Adrenal gland (tissue), 19 donors: ENCODE data around the gene RBM7. TPM values are rescaled to one million over a fixed set of nuclear protein-coding genes. Genes with fewer than 3 reads are reported as not detected.

Experiments used
- DNase-seq, 7 donors: peaks; one replicate each; pipeline ENCODE4 v3.0.0-alpha.2; 2019 to 2020
- H3K27ac ChIP-seq, 5 donors: fragments of 200-600 bp; sonication (generic) in 4 of 5; 1 replicate in 3 of 5; 2 replicates in 2 of 5; pipeline versions ENCODE4 v1.5.1 to v1.8.0; 2016 to 2020; ENCODE audit warnings: mild to moderate bottlenecking in 1 of 5
- H3K27me3 ChIP-seq: fragments of 200-600 bp; 2 replicates; pipeline ENCODE4 v1.8.0; 2021
- H3K36me3 ChIP-seq, 2 donors: fragments of 200-600 bp; replicated peaks in 1 of 2; 1 replicate in 1 of 2; 2 replicates in 1 of 2; pipeline versions ENCODE4 v1.5.1 to v1.8.0; 2018 to 2022
- H3K4me1 ChIP-seq, 2 donors: fragments of 200-600 bp; replicated peaks in 1 of 2; 1 replicate in 1 of 2; 2 replicates in 1 of 2; pipeline versions ENCODE4 v1.5.1 to v1.8.0; 2018 to 2021
- H3K4me3 ChIP-seq, 4 donors: fragments of 200-600 bp; sonication (generic) in 3 of 4; one replicate each; pipeline ENCODE4 v1.5.1; 2016 to 2018
- H3K9me3 ChIP-seq, 3 donors: fragments of 200-600 bp; sonication (generic) in 1 of 3; replicated peaks in 1 of 3; 1 replicate in 2 of 3; 2 replicates in 1 of 3; pipeline versions ENCODE4 v1.5.1 to v1.8.0; 2016 to 2021
- CTCF ChIP-seq, 6 experiments: fragments of 450-650 bp in 4 of 6; fragments of 200-600 bp in 2 of 6; sonication (generic) in 1 of 6; IDR thresholded peaks; 1 replicate in 5 of 6; 2 replicates in 1 of 6; pipeline versions ENCODE4 v1.5.1 to v1.8.0; 2016 to 2021; ENCODE audit warnings: antibody characterized with exemption in 6 of 6, mild to moderate bottlenecking in 2 of 6, moderate library complexity in 1 of 6
- POLR2A ChIP-seq, 2 donors: fragments of 450-650 bp; IDR thresholded peaks; one replicate each; pipeline ENCODE4 v1.6.1; 2017; ENCODE audit warnings: antibody characterized with exemption in 2 of 2, mild to moderate bottlenecking in 2 of 2, moderate library complexity in 1 of 2
- WGBS, 4 donors: extraction: QIAGEN DNeasy Blood & Tissue Kit in 2 of 4; methylation state at CpG; one replicate each; pipeline versions ENCODE4 v1.1.5 to v1.1.7; 2013 to 2017; 5-methylcytosine and 5-hydroxymethylcytosine counted together
- intact Hi-C, 2 donors: fragments of 100-400 bp; cut with DNase I; formaldehyde crosslinking; loops; one replicate each; pipeline versions ENCODE4 v1.14.1 to v1.15.0; 2022 to 2023
- long read RNA-seq, 10 donors: library from polyadenylated mRNA in 3 of 10; unstranded in 2 of 10; stranded (forward) in 1 of 10; transcript quantifications; one replicate each; pipeline ENCODE4 v2.0.0 and lab custom pipeline, GENCODE V29; 2021 to 2026
- polyA plus RNA-seq, 3 donors: library from polyadenylated mRNA; stranded (reverse); fragments of 200-250 nt in 2 of 3; fragments of 350-450 nt in 1 of 3; fragmentation: Illumina TruSeq in 1 of 3; extraction: RNeasy Lipid Tissue Mini Kit (QIAGEN cat#74804) in 1 of 3; gene quantifications; one replicate each; pipeline ENCODE4 v1.2.3, GENCODE V29; 2013 to 2014
- total RNA-seq, 9 donors: library from RNA; depleted of rRNA in 4 of 9; stranded (reverse); fragments of >200 nt in 4 of 9; fragments of 120-200 nt in 1 of 9; fragmentation: NEBNext Ultra II Directional in 1 of 9; extraction: Animal tissue kit (Norgen Biotek cat#: 25700) in 1 of 9; gene quantifications; one replicate each; pipeline versions ENCODE4 v1.1.0 to v1.2.4, GENCODE V29; 2013 to 2023
- donor health status: healthy with polysubstance abuse.
- donor health status: Bipolar disorder and iron deficiency.
- donor health status: DM: yes; HTN: yes; CAD: no.
- donor health status: DM: no; HTN: no; CAD: no.
- donor health status: DM: no; HTN: no; CAD: no.
- donor health status: DM: yes; HTN: yes; CAD: no.

Gene RBM7, protein sequence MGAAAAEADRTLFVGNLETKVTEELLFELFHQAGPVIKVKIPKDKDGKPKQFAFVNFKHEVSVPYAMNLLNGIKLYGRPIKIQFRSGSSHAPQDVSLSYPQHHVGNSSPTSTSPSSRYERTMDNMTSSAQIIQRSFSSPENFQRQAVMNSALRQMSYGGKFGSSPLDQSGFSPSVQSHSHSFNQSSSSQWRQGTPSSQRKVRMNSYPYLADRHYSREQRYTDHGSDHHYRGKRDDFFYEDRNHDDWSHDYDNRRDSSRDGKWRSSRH
- total RNA-seq: 10 to 100 TPM in 7 of 9 donors, 1 to 10 TPM in 2; 1.7 to 29.2 (median 19.2) TPM
- polyA plus RNA-seq: 10 to 100 TPM in 1 of 3 donors, 1 to 10 TPM in 2; 5.3 to 28.4 (median 7.2) TPM
- long read RNA-seq, donor 1, full-length matches to known transcripts: 9 of 9 reads
- long read RNA-seq, donor 1, partial matches to known transcripts: 0 of 9 reads
- long read RNA-seq, donor 1, other reads (novel, unspliced or antisense): 0 of 9 reads
- long read RNA-seq, donor 2, full-length matches to known transcripts: 6 of 6 reads
- long read RNA-seq, donor 2, partial matches to known transcripts: 0 of 6 reads
- long read RNA-seq, donor 2, other reads (novel, unspliced or antisense): 0 of 6 reads
- long read RNA-seq, donor 3, full-length matches to known transcripts: 10 of 10 reads
- long read RNA-seq, donor 3, partial matches to known transcripts: 0 of 10 reads
- long read RNA-seq, donor 3, other reads (novel, unspliced or antisense): 0 of 10 reads
- long read RNA-seq, donor 4, full-length matches to known transcripts: 9 of 9 reads
- long read RNA-seq, donor 4, partial matches to known transcripts: 0 of 9 reads
- long read RNA-seq, donor 4, other reads (novel, unspliced or antisense): 0 of 9 reads
- long read RNA-seq, donor 5, full-length matches to known transcripts: 41 of 44 reads
- long read RNA-seq, donor 5, partial matches to known transcripts: 1 of 44 reads
- long read RNA-seq, donor 5, other reads (novel, unspliced or antisense): 2 of 44 reads
- long read RNA-seq, donor 6, full-length matches to known transcripts: 6 of 6 reads
- long read RNA-seq, donor 6, partial matches to known transcripts: 0 of 6 reads
- long read RNA-seq, donor 6, other reads (novel, unspliced or antisense): 0 of 6 reads
- long read RNA-seq, donor 7, full-length matches to known transcripts: 5 of 5 reads
- long read RNA-seq, donor 7, partial matches to known transcripts: 0 of 5 reads
- long read RNA-seq, donor 7, other reads (novel, unspliced or antisense): 0 of 5 reads
- long read RNA-seq, donor 8, full-length matches to known transcripts: 20 of 20 reads
- long read RNA-seq, donor 8, partial matches to known transcripts: 0 of 20 reads
- long read RNA-seq, donor 8, other reads (novel, unspliced or antisense): 0 of 20 reads
- long read RNA-seq, donor 9, full-length matches to known transcripts: 11 of 11 reads
- long read RNA-seq, donor 9, partial matches to known transcripts: 0 of 11 reads
- long read RNA-seq, donor 9, other reads (novel, unspliced or antisense): 0 of 11 reads
- long read RNA-seq, donor 10, full-length matches to known transcripts: 7 of 7 reads
- long read RNA-seq, donor 10, partial matches to known transcripts: 0 of 7 reads
- long read RNA-seq, donor 10, other reads (novel, unspliced or antisense): 0 of 7 reads

DNA sequence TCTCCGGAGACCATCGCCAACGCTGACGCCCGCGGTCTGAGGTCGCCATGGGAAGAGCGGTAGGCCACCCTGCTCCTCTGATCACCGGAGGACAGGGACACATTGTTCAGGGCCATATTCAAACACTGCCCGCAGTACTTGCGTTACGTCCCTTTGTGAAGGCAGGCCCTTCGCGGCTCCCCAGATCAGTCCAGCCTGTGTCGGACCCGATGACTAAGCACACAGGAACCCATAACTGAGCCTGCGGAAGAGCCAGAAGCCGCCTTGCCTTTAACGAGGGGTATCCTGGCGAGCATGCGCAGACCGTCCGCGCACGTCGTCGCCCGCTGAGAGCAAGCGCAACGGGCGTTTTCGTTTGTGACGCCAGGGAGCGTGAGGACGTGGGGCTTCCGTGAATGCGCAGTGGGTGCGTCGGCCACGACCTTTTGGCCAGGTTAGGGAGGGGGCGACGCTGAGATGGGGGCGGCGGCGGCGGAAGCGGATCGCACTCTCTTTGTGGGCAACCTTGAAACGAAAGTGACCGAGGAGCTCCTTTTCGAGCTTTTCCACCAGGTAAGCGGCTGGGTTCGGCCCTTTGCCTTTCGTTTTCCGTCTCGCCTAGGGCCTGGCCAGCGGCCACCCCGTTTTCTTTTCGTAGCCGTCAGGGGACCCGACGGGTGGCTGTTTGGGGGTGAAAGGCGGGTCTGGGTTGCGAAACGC is at the start of gene RBM7, which contains the start of gene C11orf71:
Gene RBM7, plus strand, starts transcription at position 451 of the 699 bp plus-strand sequence. Its CDS starts 6 bp downstream, at position 457.
Gene C11orf71, minus strand, starts transcription at position 296 of the 699 bp plus-strand sequence. Its CDS starts 180 bp downstream, at position 116.
- Histone ChIP-seq H3K27me3 (no peaks in the 10 kb centered on the region), H3K9me3 (no peaks in the 10 kb centered on the region), H3K27ac (peak within 1 kb of the TSS; percentile 90 to 99 (median 95)), H3K4me3 (peak within 1 kb of the TSS; percentile 43 to 89 (median 66)), H3K4me1 (peaks cover 14 to 53% of the 10 kb centered on the region in 2 donors), H3K36me3 (no peaks in the 10 kb centered on the region)
- peak in 1 of 6 experiments; percentile 8 for TF ChIP-seq CTCF (IDR thresholded peaks at IDR 0.05)
- peak; percentile 94 to 98 for TF ChIP-seq POLR2A (IDR thresholded peaks at IDR 0.05)
- 0 to 1% (median 0%) methylated on average over 42 to 65 of the region's 65 CpGs for WGBS, 4 donors
- peak; percentile 98 to 99 (median 98) for DNase-seq
- intact Hi-C loops: no loop called here

GRCh38 chr11:114353443-114353842 is 47.0 kb upstream of the RBM7 start:
- no peaks in the 10 kb centered on the region for H3K36me3 ChIP-seq
- DNase-seq: no peak
- intact Hi-C loops: loop anchor here in 1 of 2 donors (10.0 kb wide), 1 partner anchor 91 kb away; no protein-coding TSS in a partner anchor
- 57 to 65% (median 62%) methylated on average over 3 of the region's 3 CpGs for WGBS, 4 donors
- no peak overlapping the region for H3K4me3 ChIP-seq
- no peak for TF ChIP-seq CTCF (IDR thresholded peaks at IDR 0.05)
- TF ChIP-seq POLR2A (IDR thresholded peaks at IDR 0.05): no peak
- no peaks in the 10 kb centered on the region for H3K4me1 ChIP-seq
- no peaks in the 10 kb centered on the region for H3K9me3 ChIP-seq
- no peaks in the 10 kb centered on the region for H3K27me3 ChIP-seq
- no peak overlapping the region for H3K27ac ChIP-seq

GRCh38 chr11:114354076-114354475 is 46.4 kb upstream of the RBM7 start:
- no peak overlapping the region for H3K4me3 ChIP-seq
- H3K27ac ChIP-seq: no peak overlapping the region
- TF ChIP-seq CTCF (IDR thresholded peaks at IDR 0.05) (no peak), POLR2A (IDR thresholded peaks at IDR 0.05) (no peak)
- no peaks in the 10 kb centered on the region for H3K4me1 ChIP-seq
- no peaks in the 10 kb centered on the region for H3K36me3 ChIP-seq
- peak in 1 of 7 donors; percentile 3 for DNase-seq
- no peaks in the 10 kb centered on the region for H3K27me3 ChIP-seq
- 50 to 66% (median 62%) methylated on average over 3 of the region's 3 CpGs for WGBS, 4 donors
- intact Hi-C loops: loop anchor here in 1 of 2 donors (10.0 kb wide), 1 partner anchor 91 kb away; no protein-coding TSS in a partner anchor
- H3K9me3 ChIP-seq: no peaks in the 10 kb centered on the region
